Smooth muscle cell of the coronary artery (primary cell): ENCODE measurements around the gene DHFR. TPM values are rescaled to one million over a fixed set of nuclear protein-coding genes. Genes with fewer than 3 reads are reported as not detected.

Experiments
- total RNA-seq: library from RNA; depleted of rRNA; stranded (reverse); fragments of >200 nt; gene quantifications from 2 replicates; pipeline ENCODE4 v1.2.3, GENCODE V29; 2014; ENCODE audit warnings: low replicate concordance

The DHFR gene
- total RNA-seq: 3.3 and 6.7 TPM in 2 replicates

DNA sequence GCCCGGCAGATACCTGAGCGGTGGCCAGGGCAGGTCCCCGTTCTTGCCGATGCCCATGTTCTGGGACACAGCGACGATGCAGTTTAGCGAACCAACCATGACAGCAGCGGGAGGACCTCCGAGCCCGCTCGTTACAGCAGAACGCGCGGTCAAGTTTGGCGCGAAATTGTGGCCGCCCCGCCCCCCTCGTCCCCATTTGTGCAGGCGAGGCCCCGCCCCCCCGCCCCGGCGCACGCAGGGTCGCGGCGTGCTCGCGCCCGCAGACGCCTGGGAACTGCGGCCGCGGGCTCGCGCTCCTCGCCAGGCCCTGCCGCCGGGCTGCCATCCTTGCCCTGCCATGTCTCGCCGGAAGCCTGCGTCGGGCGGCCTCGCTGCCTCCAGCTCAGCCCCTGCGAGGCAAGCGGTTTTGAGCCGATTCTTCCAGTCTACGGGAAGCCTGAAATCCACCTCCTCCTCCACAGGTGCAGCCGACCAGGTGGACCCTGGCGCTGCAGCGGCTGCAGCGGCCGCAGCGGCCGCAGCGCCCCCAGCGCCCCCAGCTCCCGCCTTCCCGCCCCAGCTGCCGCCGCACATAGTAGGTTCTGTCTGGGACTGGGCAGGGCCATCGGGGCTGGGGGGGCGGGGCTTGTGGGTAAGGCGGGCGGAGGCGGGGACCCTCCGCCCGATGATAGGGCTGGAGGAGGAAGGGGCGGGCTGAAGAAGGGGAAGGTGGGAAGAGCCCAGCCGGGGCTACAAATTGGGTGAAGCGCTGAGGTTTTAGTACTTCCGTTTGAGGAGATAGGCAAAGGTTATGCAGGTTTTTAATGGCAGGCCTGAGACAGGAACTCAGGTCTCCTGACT lies at the start of gene DHFR, which contains the start of gene MSH3:
Gene DHFR (minus strand): TSS at position 593 of the 840 bp plus-strand sequence. CDS start 494 bp downstream, at position 99.
Gene MSH3 (plus strand): TSS at position 262 of the 840 bp plus-strand sequence. CDS start 76 bp downstream, at position 338.

Other genes starting within 250 kb of the DHFR start
- gene ZFYVE16, start 246.9 kb downstream of the DHFR start, total RNA-seq: 11.9 and 16.5 TPM in 2 replicates
- 4.2 and 8.2 TPM in 2 replicates for gene FAM151B, start 166.9 kb downstream of the DHFR start, total RNA-seq
- not detected in 2 replicates for gene ANKRD34B, start 84.7 kb downstream of the DHFR start, total RNA-seq
- gene MSH3, start 331 bp downstream of the DHFR start, total RNA-seq: 4.4 and 8.0 TPM in 2 replicates